GM12864 (cell line): Measurements from ENCODE around the gene EDAR.

ENCODE experiments used
- DNase-seq: peaks from one replicate; pipeline ENCODE4 v3.0.0-alpha.2; 2011; ENCODE audit warnings: low read depth
- H3K4me3 ChIP-seq: 2 replicates; pipeline ENCODE4 v1.5.1; 2011; ENCODE audit warnings: mild to moderate bottlenecking, low read depth, low read length, control low read depth
- TF ChIP-seq, protein P1 (sequence below): IDR thresholded peaks from 2 replicates; pipeline ENCODE4 v1.5.1; 2011; ENCODE audit warnings: low read depth, mild to moderate bottlenecking, moderate library complexity, low read length, control low read depth, inconsistent platforms; ENCODE audit errors: missing control alignments

Gene EDAR

GRCh38 chr2:108910541-108911396, 78.3 kb downstream of the EDAR start:
- TF ChIP-seq, protein P1, sequence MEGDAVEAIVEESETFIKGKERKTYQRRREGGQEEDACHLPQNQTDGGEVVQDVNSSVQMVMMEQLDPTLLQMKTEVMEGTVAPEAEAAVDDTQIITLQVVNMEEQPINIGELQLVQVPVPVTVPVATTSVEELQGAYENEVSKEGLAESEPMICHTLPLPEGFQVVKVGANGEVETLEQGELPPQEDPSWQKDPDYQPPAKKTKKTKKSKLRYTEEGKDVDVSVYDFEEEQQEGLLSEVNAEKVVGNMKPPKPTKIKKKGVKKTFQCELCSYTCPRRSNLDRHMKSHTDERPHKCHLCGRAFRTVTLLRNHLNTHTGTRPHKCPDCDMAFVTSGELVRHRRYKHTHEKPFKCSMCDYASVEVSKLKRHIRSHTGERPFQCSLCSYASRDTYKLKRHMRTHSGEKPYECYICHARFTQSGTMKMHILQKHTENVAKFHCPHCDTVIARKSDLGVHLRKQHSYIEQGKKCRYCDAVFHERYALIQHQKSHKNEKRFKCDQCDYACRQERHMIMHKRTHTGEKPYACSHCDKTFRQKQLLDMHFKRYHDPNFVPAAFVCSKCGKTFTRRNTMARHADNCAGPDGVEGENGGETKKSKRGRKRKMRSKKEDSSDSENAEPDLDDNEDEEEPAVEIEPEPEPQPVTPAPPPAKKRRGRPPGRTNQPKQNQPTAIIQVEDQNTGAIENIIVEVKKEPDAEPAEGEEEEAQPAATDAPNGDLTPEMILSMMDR, result no peak
- H3K4me3 ChIP-seq, result no peak overlapping the region
- no peak for DNase-seq

DNA sequence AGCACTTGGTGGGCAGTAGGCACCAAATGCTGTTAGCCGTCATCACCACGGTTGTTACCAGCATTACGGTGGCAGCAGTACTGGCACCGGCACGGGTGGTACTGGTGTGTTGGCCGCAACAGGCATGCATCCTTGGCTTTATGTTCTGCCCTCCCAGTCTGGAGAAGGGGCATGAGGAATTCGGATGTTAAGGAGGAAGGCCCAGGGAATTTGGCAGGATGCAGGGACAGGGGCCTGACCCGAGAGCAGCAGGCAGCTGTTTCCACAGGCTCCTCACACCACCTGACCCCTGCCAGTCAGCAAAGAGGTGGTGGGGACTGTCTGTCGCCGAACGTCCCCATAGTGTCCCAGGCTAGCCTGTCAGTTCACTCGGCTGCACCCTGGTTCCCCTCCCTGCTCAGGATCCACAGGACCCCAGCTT, 79.0 kb downstream of the EDAR start:
- DNase-seq, result no peak
- TF ChIP-seq, protein P1, result no peak
- no peak overlapping the region for H3K4me3 ChIP-seq

DNA sequence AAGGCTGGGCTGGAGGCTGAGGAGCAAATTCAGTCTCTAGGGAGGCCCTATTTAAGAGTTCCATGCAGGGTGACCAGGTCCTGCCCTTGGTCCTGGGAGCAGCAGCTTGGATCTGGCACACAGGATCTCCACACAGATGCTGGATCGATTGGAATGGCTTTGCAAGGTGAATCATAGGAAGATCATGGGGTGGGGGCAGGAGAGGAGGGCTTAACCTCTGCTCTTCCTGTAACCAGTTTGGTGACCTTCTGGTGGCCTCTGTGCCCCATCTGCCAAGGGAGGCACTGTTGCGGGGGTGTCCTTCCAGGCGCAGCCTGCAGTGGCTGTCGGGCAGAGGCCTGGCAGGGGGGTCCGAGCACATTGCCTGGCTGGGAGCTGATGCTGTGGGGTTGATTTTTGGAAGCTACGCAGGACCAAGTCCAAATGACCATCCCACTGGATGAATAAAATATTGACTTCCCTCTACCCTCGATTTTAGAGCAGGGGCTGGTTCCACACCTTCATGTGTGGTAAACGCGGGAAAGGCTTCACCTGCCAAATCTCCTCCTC, 79.7 kb downstream of the EDAR start:
- TF ChIP-seq, protein P1, result no peak
- no peak for DNase-seq
- no peak overlapping the region for H3K4me3 ChIP-seq

DNA sequence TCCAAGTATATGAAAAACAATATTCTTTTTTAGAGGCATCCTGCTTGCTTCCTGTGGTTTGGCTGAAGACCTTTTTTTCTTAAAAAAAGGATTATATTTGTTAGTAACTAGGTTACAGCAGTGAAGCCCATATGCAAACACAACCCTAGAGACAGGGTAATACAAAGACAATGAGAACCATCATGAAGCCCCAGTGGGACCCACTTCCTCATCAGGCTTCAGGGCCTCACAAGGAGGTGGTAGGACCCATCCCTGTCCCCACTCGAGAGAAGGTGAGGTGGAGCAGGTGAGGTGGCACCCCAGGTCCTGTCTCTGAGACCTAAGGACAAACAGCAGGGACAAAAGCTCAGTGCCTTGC, 80.3 kb downstream of the EDAR start:
- H3K4me3 ChIP-seq, result no peak overlapping the region
- DNase-seq, result no peak
- TF ChIP-seq, protein P1, result no peak

DNA sequence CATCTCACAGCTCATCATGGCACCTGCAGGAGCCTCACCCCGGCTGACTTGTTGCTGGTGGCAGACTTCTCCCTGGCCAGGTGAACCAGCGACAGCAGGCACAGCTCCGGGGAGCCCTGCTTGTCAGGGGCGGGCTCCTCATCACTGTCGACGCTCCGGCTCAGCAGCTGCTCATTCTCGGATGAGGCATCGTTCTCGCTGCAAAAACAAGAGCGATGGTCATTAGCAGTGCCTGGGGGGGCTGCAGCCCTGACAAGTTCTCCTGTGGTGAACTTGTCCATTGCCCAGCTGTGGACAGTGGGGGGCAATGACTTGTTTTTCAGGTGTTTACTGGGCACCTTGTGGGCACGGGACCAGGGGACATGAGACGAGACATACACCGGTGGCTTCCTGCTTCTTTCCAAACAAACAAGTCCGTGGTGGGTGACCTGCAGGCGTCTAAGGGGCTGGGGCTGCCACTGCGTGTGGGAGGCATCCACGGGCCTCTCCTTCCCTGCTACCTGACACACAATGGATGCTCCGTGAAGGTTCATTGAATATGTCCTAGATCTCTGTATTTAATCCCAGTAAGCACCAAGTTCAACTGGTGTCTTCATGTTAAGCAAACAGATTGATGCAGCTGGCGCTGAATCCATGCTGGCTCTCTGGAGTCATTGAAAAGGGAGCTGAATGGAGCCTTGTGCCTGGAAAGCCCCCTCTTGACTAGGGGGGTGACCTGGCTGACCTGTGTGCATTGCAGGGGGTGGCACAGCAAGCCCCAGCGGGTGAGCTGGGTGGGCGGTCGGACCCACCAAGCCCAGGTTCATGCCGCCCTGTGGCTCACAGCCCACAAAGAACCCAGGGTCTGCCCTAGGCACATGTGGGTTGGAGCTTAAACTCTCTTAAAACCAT, 81.0 kb downstream of the EDAR start:
- H3K4me3 ChIP-seq, result no peak overlapping the region
- no peak for DNase-seq
- TF ChIP-seq, protein P1, result no peak

GRCh38 chr2:108906403-108907077, 82.5 kb downstream of the EDAR start:
- no peak overlapping the region for H3K4me3 ChIP-seq
- DNase-seq, result no peak
- TF ChIP-seq, protein P1, result no peak
